Progenitor cell of endocrine pancreas (in vitro differentiated cells): ENCODE data around the gene BPHL. TPM values are rescaled to one million over a fixed set of nuclear protein-coding genes. Genes with fewer than 3 reads are reported as not detected.

ENCODE experiments used
- DNase-seq: peaks from one replicate; pipeline ENCODE4 v3.0.0; 2021; ENCODE audit warnings: low spot score; ENCODE audit not compliant: unreplicated experiment
- H3K27ac Mint-ChIP-seq: 2 replicates; pipeline ENCODE4 v1.8.0; 2021; ENCODE audit warnings: mild to moderate bottlenecking, moderate library complexity, mixed read lengths
- H3K27me3 Mint-ChIP-seq: 2 replicates; pipeline ENCODE4 v1.8.0; 2021; ENCODE audit warnings: mixed read lengths
- H3K36me3 Mint-ChIP-seq: 2 replicates; pipeline ENCODE4 v1.8.0; 2022; ENCODE audit warnings: mixed read lengths; ENCODE audit not compliant: insufficient read depth
- H3K4me1 Mint-ChIP-seq: 2 replicates; pipeline ENCODE4 v1.8.0; 2021; ENCODE audit warnings: low read depth, mixed read lengths
- H3K4me3 Mint-ChIP-seq: 2 replicates; pipeline ENCODE4 v1.8.0; 2021; ENCODE audit warnings: low read depth, mild to moderate bottlenecking, moderate library complexity, mixed read lengths
- H3K9me3 Mint-ChIP-seq: 2 replicates; pipeline ENCODE4 v1.8.0; 2021; ENCODE audit warnings: low read depth, mixed read lengths
- total RNA-seq: library from RNA; stranded (reverse); gene quantifications from 2 replicates; pipeline ENCODE4 v1.2.1, GENCODE V29; 2021
- TF ChIP-seq, protein P1 (sequence below): fragments of 200-600 bp; sonication (generic); IDR thresholded peaks from one replicate; pipeline ENCODE4 v1.5.0; 2021; ENCODE audit warnings: antibody characterized with exemption, mild to moderate bottlenecking; ENCODE audit not compliant: unreplicated experiment

The BPHL gene
- total RNA-seq, 1 donor from 2014 or later, result 68.4 TPM

DNA sequence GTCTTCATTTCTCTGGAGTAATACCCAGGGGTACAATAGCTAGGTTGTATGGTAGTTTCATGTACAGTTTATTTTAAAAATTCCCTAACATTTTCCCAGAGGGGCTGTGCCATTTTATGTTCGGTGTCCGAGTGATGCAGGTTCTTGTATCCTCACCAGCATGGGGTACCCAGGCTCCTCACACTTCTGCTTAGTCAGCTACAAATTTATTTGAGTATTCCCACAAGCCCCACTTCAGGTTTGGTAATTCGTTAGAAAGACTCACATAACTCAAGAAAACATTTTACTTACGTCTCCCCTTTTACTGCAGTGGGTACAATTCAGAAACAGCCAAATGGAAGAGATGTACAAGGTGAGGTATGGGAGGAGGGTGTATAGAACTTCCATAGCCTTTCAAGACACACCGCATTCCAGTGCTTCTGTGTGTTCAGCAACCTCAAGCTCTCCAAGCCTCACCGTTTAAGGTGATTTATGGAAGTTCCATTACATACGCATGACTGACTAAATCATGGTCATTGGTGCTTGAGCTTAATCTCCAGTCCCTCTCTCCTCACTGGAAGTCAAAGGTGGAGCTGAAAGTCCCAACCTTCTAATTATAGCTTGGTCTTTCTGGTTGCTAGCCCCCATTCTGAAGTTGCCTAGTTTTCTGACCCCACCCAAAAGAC lies 32.1 kb upstream of the BPHL start:
- no peaks in the 10 kb centered on the region for H3K4me1 Mint-ChIP-seq
- no peak overlapping the region for H3K27ac Mint-ChIP-seq
- TF ChIP-seq, protein P1, sequence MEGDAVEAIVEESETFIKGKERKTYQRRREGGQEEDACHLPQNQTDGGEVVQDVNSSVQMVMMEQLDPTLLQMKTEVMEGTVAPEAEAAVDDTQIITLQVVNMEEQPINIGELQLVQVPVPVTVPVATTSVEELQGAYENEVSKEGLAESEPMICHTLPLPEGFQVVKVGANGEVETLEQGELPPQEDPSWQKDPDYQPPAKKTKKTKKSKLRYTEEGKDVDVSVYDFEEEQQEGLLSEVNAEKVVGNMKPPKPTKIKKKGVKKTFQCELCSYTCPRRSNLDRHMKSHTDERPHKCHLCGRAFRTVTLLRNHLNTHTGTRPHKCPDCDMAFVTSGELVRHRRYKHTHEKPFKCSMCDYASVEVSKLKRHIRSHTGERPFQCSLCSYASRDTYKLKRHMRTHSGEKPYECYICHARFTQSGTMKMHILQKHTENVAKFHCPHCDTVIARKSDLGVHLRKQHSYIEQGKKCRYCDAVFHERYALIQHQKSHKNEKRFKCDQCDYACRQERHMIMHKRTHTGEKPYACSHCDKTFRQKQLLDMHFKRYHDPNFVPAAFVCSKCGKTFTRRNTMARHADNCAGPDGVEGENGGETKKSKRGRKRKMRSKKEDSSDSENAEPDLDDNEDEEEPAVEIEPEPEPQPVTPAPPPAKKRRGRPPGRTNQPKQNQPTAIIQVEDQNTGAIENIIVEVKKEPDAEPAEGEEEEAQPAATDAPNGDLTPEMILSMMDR, result no peak
- DNase-seq, result no peak
- peaks cover 17% of the 10 kb centered on the region for H3K9me3 Mint-ChIP-seq
- H3K27me3 Mint-ChIP-seq, result no peaks in the 10 kb centered on the region
- peaks cover 62% of the 10 kb centered on the region for H3K36me3 Mint-ChIP-seq
- H3K4me3 Mint-ChIP-seq, result no peak overlapping the region

DNA sequence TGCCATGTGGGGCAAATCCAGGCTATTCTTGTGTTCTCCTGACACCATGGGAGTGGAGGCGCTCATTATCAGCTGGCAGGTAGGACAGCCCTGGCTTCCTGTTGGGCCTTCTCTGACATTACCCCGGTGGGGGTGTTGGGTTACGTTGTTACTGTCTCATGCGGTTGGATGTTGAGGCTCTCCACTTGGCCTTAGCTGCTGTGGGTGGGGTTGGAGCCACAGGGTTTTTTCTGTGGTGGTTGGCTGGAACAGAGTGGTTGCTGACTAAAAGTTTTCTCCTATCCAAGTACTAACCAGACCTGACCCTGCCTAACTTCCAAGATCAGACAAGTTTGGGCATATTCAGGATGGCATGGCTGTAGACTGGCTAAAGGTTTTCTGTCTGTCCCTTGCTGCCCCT lies 30.1 kb upstream of the BPHL start:
- no peaks in the 10 kb centered on the region for H3K4me1 Mint-ChIP-seq
- H3K4me3 Mint-ChIP-seq, result no peak overlapping the region
- DNase-seq, result no peak
- H3K27ac Mint-ChIP-seq, result no peak overlapping the region
- H3K27me3 Mint-ChIP-seq, result no peaks in the 10 kb centered on the region
- peaks cover 60% of the 10 kb centered on the region for H3K36me3 Mint-ChIP-seq
- TF ChIP-seq, protein P1, result no peak
- peaks cover 17% of the 10 kb centered on the region for H3K9me3 Mint-ChIP-seq

DNA sequence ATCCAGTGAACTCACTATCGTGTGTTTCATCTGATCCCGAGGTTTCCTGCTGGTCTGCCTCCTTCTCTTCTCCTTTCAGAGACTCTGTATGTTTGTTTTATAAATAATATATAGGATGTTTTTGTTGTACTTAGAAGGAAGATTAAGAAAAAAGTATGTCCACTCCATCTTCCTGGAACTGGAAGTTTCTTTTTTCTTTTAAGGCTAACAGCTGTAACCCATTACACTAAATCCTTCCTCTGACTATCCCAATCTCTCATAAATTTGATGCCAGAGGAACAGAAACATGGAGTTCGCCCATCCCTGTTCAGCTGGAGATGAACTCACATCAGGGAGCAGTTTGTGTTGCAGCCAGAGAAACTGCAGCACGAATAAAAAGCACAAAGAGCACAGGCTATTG lies 29.5 kb upstream of the BPHL start:
- no peak overlapping the region for H3K27ac Mint-ChIP-seq
- no peak overlapping the region for H3K4me3 Mint-ChIP-seq
- no peak for DNase-seq
- peaks cover 18% of the 10 kb centered on the region for H3K9me3 Mint-ChIP-seq
- H3K27me3 Mint-ChIP-seq, result no peaks in the 10 kb centered on the region
- H3K36me3 Mint-ChIP-seq, result peaks cover 55% of the 10 kb centered on the region
- H3K4me1 Mint-ChIP-seq, result no peaks in the 10 kb centered on the region
- TF ChIP-seq, protein P1, result no peak

DNA sequence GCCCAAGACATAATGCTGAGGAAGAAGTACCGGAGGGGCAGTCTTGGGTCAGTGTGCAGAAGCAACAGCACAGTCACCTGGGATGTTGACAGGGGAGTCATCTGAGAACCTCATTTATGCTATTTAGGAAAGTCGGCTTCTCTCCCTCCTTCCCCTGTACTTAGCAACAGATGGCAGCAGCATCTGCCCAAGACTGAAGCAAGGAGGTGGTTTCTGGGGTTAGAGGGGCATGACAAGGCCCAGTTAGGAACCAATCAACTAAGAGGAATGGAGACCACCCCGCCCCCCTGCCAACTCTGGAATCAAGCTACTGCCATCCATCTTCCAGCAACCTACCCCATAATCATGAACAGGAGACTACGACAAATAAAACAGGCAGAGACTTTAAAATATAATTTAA lies 28.5 kb upstream of the BPHL start:
- Mint-ChIP-seq H3K9me3 (peaks cover 20% of the 10 kb centered on the region), H3K4me3 (no peak overlapping the region), H3K27ac (no peak overlapping the region), H3K36me3 (peaks cover 51% of the 10 kb centered on the region), H3K27me3 (no peaks in the 10 kb centered on the region), H3K4me1 (no peaks in the 10 kb centered on the region)
- no peak for DNase-seq
- TF ChIP-seq, protein P1, result no peak

DNA sequence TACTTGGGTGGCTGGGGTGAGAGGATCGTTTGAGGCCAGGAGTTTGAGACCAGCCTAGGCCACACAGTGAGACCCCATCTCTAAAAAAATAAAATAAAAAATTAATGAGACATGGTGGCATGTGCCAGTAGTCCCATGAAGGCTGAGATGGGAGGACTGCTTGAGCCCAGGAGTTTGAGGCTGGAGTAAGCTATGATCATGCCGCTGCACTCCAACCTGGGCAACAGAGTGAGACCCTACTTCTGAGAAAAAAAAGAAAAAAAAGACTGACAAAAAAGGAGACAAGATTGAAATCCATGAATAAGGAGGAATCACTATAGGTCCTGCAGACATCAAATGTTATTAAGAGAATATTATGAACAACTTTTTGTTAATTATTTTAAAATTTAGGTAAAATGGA lies 23.7 kb upstream of the BPHL start:
- TF ChIP-seq, protein P1, result no peak
- DNase-seq, result no peak
- peaks cover 28% of the 10 kb centered on the region for H3K36me3 Mint-ChIP-seq
- no peaks in the 10 kb centered on the region for H3K27me3 Mint-ChIP-seq
- H3K4me3 Mint-ChIP-seq, result no peak overlapping the region
- no peak overlapping the region for H3K27ac Mint-ChIP-seq
- no peaks in the 10 kb centered on the region for H3K4me1 Mint-ChIP-seq
- peaks cover 10% of the 10 kb centered on the region for H3K9me3 Mint-ChIP-seq
